ENCODE measurements around the gene RNF215. TPM values are rescaled to one million over a fixed set of nuclear protein-coding genes. Genes with fewer than 3 reads are reported as not detected.

RNF215 gene
- total and polyA plus RNA-seq, 7 experiments from 2014 or later: 0.08 to 10.8 (median 4.9) TPM

DNA sequence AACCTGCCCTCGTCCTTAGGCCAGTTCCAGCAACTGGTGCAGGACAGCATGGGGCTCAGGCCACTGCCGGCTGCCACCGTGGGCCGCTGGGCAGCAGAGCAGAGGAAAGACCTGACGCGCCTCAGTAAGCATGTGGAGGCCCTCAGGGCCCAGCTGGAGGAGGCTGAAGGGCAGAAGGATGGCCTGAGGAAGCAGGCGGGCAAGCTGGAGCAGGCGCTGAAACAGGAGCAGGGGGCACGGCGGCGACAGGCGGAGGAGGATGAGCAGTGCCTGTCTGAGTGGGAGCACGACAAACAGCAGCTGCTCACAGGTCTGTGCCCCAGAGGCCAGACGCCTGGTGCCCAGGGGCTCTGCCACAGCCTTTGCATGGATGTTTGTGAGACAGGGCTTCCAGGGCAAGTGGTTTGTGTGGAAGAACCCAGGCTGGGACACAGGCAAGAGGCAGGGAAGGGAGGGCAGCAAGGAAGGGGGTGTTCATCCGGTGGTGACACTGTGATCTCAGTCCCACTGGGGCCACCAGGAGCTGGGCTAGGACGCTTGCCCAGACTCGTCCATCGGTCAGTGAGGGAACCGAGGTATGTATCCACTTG, 16.5 kb downstream of the RNF215 start:
- no peak overlapping the region for H3K27ac Mint-ChIP-seq
- Histone ChIP-seq H3K27ac (ENCODE audit: low read depth, low read length) (no peak overlapping the region), H3K4me3 (ENCODE audit: low read length) (no peak overlapping the region), H3K9me3 (ENCODE audit: control insufficient read depth in 2 of 3, low read length in 3 of 3) (no peaks in the 10 kb centered on the region), H3K4me1 (ENCODE audit: control insufficient read depth in 2 of 2, insufficient read depth in 2 of 2, low read length in 2 of 2) (no peaks in the 10 kb centered on the region), H3K36me3 (ENCODE audit: control insufficient read depth in 2 of 3, insufficient read depth in 3 of 3, low read length in 3 of 3) (no peaks in the 10 kb centered on the region), H3K27me3 (ENCODE audit: control insufficient read depth in 2 of 2, insufficient read depth in 2 of 2, low read length in 2 of 2) (no peaks in the 10 kb centered on the region)
- peaks cover 0 to 2% (median 0%) of the 10 kb centered on the region in 5 donors for H3K36me3 Mint-ChIP-seq
- no peak for DNase-seq
- intact Hi-C loops (cut with micrococcal nuclease): no loop called here
- ATAC-seq: no peak
- no peaks in the 10 kb centered on the region for H3K27me3 Mint-ChIP-seq
- H3K9me3 Mint-ChIP-seq: no peaks in the 10 kb centered on the region
- POLR2A ChIA-PET: no interaction called here
- CTCF ChIA-PET: no interaction called here
- H3K4me1 Mint-ChIP-seq: no peaks in the 10 kb centered on the region
- no peak overlapping the region for H3K4me3 Mint-ChIP-seq

DNA sequence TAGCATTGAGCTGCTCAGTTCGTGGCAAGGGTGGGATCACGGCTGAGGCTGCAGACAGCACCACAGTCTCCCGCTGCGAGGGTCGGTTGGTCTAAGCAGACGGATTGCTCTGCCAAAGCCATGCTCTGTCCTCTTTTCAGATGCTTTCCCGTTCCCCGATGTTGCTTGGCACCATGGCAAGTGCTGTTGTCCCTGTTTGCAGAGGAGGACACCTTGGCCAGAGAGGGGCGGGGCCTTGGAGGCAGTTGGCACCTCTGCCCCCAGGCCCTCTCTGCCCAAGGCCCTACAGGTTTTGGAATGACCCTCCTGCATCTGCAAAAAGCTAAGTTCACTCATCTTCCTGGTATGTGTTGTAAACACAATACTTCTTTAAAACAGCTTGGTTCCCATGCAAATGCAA, 18.8 kb downstream of the RNF215 start:
- Histone ChIP-seq H3K27me3 (ENCODE audit: control insufficient read depth in 2 of 2, insufficient read depth in 2 of 2, low read length in 2 of 2) (no peaks in the 10 kb centered on the region), H3K9me3 (ENCODE audit: control insufficient read depth in 2 of 3, low read length in 3 of 3) (no peaks in the 10 kb centered on the region), H3K4me3 (ENCODE audit: low read length) (no peak overlapping the region), H3K36me3 (ENCODE audit: control insufficient read depth in 2 of 3, insufficient read depth in 3 of 3, low read length in 3 of 3) (no peaks in the 10 kb centered on the region), H3K4me1 (ENCODE audit: control insufficient read depth in 2 of 2, insufficient read depth in 2 of 2, low read length in 2 of 2) (no peaks in the 10 kb centered on the region), H3K27ac (ENCODE audit: low read depth, low read length) (no peak overlapping the region)
- no peaks in the 10 kb centered on the region for H3K36me3 Mint-ChIP-seq
- H3K27ac Mint-ChIP-seq: peak overlapping the region in 1 of 9 donors; percentile 21
- H3K9me3 Mint-ChIP-seq: peaks cover 0 to 2% (median 0%) of the 10 kb centered on the region in 11 donors
- no peak overlapping the region for H3K4me3 Mint-ChIP-seq
- DNase-seq: no peak
- no peak for ATAC-seq
- POLR2A ChIA-PET: interaction anchor here (1.0 kb wide), 1 partner anchor 79 kb away, joined by 3 read pairs; the partner anchor contains the start of gene CASTOR1
- CTCF ChIA-PET: interaction anchor here (0.6 to 1.5 kb wide), 3 partner anchors 20 to 484 kb away, joined by 3 to 10 read pairs (median 3); no protein-coding TSS in a partner anchor
- H3K27me3 Mint-ChIP-seq: no peaks in the 10 kb centered on the region
- intact Hi-C loops (cut with micrococcal nuclease): no loop called here
- no peaks in the 10 kb centered on the region for H3K4me1 Mint-ChIP-seq

GRCh38 chr22:30365891-30366290, 21.3 kb downstream of the RNF215 start:
- Mint-ChIP-seq H3K27ac (no peak overlapping the region), H3K4me1 (peaks cover 0 to 10% (median 0%) of the 10 kb centered on the region in 7 donors), H3K27me3 (no peaks in the 10 kb centered on the region), H3K9me3 (peaks cover 0 to 2% (median 0%) of the 10 kb centered on the region in 11 donors), H3K36me3 (no peaks in the 10 kb centered on the region), H3K4me3 (no peak overlapping the region)
- H3K36me3 ChIP-seq (ENCODE audit: control insufficient read depth in 2 of 3, insufficient read depth in 3 of 3, low read length in 3 of 3): no peaks in the 10 kb centered on the region
- intact Hi-C loops (cut with micrococcal nuclease): no loop called here
- no peaks in the 10 kb centered on the region for H3K9me3 ChIP-seq (ENCODE audit: control insufficient read depth in 2 of 3, low read length in 3 of 3)
- H3K27me3 ChIP-seq (ENCODE audit: control insufficient read depth in 2 of 2, insufficient read depth in 2 of 2, low read length in 2 of 2): no peaks in the 10 kb centered on the region
- ChIA-PET POLR2A (no interaction called here), CTCF (interaction anchor here (2.3 kb wide), 1 partner anchor 78 kb away, joined by 9 read pairs; no protein-coding TSS in a partner anchor)
- H3K27ac ChIP-seq (ENCODE audit: low read depth, low read length): no peak overlapping the region
- no peak for ATAC-seq
- DNase-seq: no peak
- no peak overlapping the region for H3K4me3 ChIP-seq (ENCODE audit: low read length)
- H3K4me1 ChIP-seq (ENCODE audit: control insufficient read depth in 2 of 2, insufficient read depth in 2 of 2, low read length in 2 of 2): no peaks in the 10 kb centered on the region

DNA sequence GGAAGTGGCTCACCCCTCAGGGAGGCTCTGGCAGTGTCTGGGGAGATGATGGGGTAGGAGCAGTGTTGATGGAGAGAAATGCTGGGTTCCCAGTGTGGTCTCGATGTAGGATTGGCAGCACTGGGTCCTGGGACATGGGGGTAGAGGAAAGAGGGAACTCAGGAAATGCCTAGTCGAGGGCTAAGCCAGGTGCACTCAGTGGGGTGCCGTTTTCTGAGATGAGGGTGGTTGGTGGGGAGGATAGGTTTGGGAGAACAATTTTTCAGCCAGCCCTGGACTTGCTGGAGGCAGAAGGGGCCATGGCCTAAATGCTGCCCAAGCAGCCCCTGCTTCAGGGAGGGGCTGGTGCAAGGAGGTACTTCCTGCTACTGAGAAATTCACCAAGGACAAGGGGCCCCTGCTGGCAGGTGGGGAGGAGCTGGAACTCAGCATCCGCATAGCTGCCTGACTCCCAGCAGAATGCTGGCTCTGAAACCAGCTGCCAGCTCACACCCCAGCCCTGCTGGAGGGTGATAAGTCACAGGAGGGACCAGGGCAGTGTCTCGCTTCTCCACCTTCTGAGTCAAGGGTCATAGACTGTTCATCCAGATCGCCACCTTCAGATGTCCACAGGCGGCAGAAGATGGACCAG, 24.4 kb downstream of the RNF215 start:
- Mint-ChIP-seq H3K4me1 (peaks cover 3 to 15% (median 6%) of the 10 kb centered on the region in 7 donors), H3K36me3 (no peaks in the 10 kb centered on the region), H3K4me3 (no peak overlapping the region), H3K27ac (peak overlapping the region in 1 of 9 donors; percentile 54), H3K9me3 (peaks cover 0 to 2% (median 0%) of the 10 kb centered on the region in 11 donors), H3K27me3 (peaks cover 0 to 3% (median 0%) of the 10 kb centered on the region in 5 donors)
- H3K36me3 ChIP-seq (ENCODE audit: control insufficient read depth in 2 of 3, insufficient read depth in 3 of 3, low read length in 3 of 3): no peaks in the 10 kb centered on the region
- H3K27ac ChIP-seq (ENCODE audit: low read depth, low read length): no peak overlapping the region
- no peak for ATAC-seq
- H3K27me3 ChIP-seq (ENCODE audit: control insufficient read depth in 2 of 2, insufficient read depth in 2 of 2, low read length in 2 of 2): no peaks in the 10 kb centered on the region
- ChIA-PET POLR2A (no interaction called here), CTCF (interaction anchor here (0.7 kb wide), 1 partner anchor 360 kb away, joined by 3 read pairs; no protein-coding TSS in a partner anchor)
- H3K4me3 ChIP-seq (ENCODE audit: low read length): no peak overlapping the region
- H3K9me3 ChIP-seq (ENCODE audit: control insufficient read depth in 2 of 3, low read length in 3 of 3): no peaks in the 10 kb centered on the region
- intact Hi-C loops (cut with micrococcal nuclease): no loop called here
- H3K4me1 ChIP-seq (ENCODE audit: control insufficient read depth in 2 of 2, insufficient read depth in 2 of 2, low read length in 2 of 2): no peaks in the 10 kb centered on the region
- no peak for DNase-seq

DNA sequence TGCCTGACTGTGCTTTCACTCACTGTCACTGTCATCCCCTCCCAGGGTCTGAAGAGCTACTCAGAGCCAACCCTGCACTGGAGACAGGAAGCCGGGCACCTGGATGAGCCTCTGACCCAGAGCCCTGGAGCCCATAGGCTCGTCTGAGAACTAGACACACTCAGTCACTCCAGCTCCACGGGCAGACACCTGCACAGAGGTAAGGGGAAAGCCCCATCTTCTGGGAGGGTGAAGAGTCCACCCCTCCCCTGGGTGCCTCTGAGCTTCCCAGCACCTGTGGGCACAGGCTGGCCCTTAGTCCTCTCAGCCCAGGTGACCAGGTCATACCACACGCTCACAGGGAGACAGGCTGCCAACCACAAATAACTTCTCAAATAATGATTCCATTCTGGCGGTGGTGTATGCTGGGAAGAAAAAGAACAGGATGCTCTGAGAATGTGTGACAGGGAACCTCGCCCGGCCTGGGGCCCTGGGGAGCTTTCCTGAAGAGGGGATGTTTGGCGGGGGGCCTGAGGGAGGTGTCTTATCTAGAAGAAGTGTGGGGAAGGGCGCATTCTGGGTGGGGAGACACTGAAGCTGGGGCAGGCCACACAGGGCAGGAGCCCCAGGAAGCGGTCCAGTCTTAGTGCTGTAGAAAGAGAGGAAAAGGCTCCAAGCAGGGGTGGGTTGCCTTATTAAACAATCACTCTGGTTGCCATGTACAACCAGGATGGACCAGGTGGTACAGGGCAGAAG, 25.1 kb downstream of the RNF215 start:
- ChIA-PET CTCF (interaction anchor here (0.8 kb wide), 1 partner anchor 74 kb away, joined by 3 read pairs; no protein-coding TSS in a partner anchor), POLR2A (no interaction called here)
- no peak for ATAC-seq

GRCh38 chr22:30358541-30358940, 28.7 kb downstream of the RNF215 start:
- peaks cover 25 to 26% of the 10 kb centered on the region in 2 donors for H3K4me1 ChIP-seq (ENCODE audit: control insufficient read depth in 2 of 2, insufficient read depth in 2 of 2, low read length in 2 of 2)
- ChIA-PET POLR2A (interaction anchor here (0.7 to 7.9 kb wide), 5 partner anchors 31 to 806 kb away, joined by 4 to 87 read pairs (median 42); partner anchors contain the start of genes CASTOR1 and TBC1D10A), CTCF (interaction anchor here (0.8 to 3.1 kb wide), 3 partner anchors 32 to 71 kb away, joined by 3 to 18 read pairs (median 5); partner anchors contain the start of gene CASTOR1)
- no peak overlapping the region for H3K4me3 ChIP-seq (ENCODE audit: low read length)
- Mint-ChIP-seq H3K9me3 (peaks cover 0 to 2% (median 0%) of the 10 kb centered on the region in 11 donors), H3K4me1 (peaks cover 31 to 45% (median 39%) of the 10 kb centered on the region in 7 donors), H3K4me3 (peak overlapping the region in 4 of 10 donors; percentile 14 to 98 (median 71)), H3K27me3 (peaks cover 0 to 6% (median 0%) of the 10 kb centered on the region in 5 donors), H3K27ac (peak overlapping the region in 2 of 9 donors; percentile 78 to 81), H3K36me3 (peaks cover 6 to 9% (median 8%) of the 10 kb centered on the region in 5 donors)
- no peak for ATAC-seq
- no peak overlapping the region for H3K27ac ChIP-seq (ENCODE audit: low read depth, low read length)
- DNase-seq: no peak
- no peaks in the 10 kb centered on the region for H3K27me3 ChIP-seq (ENCODE audit: control insufficient read depth in 2 of 2, insufficient read depth in 2 of 2, low read length in 2 of 2)
- peaks cover 0 to 14% (median 0%) of the 10 kb centered on the region in 3 experiments for H3K36me3 ChIP-seq (ENCODE audit: control insufficient read depth in 2 of 3, insufficient read depth in 3 of 3, low read length in 3 of 3)
- no peaks in the 10 kb centered on the region for H3K9me3 ChIP-seq (ENCODE audit: control insufficient read depth in 2 of 3, low read length in 3 of 3)
- intact Hi-C loops (cut with micrococcal nuclease): no loop called here

More for the DNA sequence above, 25.1 kb downstream of the RNF215 start:
- Mint-ChIP-seq H3K36me3 (no peaks in the 10 kb centered on the region), H3K27me3 (peaks cover 0 to 6% (median 0%) of the 10 kb centered on the region in 5 donors), H3K4me3 (no peak overlapping the region), H3K4me1 (peaks cover 7 to 16% (median 10%) of the 10 kb centered on the region in 7 donors), H3K9me3 (peaks cover 0 to 2% (median 0%) of the 10 kb centered on the region in 11 donors), H3K27ac (peak overlapping the region in 2 of 9 donors; percentile 13 to 54)
- intact Hi-C loops (cut with micrococcal nuclease): no loop called here
- Histone ChIP-seq H3K36me3 (ENCODE audit: control insufficient read depth in 2 of 3, insufficient read depth in 3 of 3, low read length in 3 of 3) (no peaks in the 10 kb centered on the region), H3K4me3 (ENCODE audit: low read length) (no peak overlapping the region), H3K27ac (ENCODE audit: low read depth, low read length) (no peak overlapping the region), H3K27me3 (ENCODE audit: control insufficient read depth in 2 of 2, insufficient read depth in 2 of 2, low read length in 2 of 2) (no peaks in the 10 kb centered on the region), H3K4me1 (ENCODE audit: control insufficient read depth in 2 of 2, insufficient read depth in 2 of 2, low read length in 2 of 2) (no peaks in the 10 kb centered on the region), H3K9me3 (ENCODE audit: control insufficient read depth in 2 of 3, low read length in 3 of 3) (no peaks in the 10 kb centered on the region)
- DNase-seq: no peak

Measured in naive thymus-derived CD4-positive, alpha-beta T cell (primary cell).